HG03159 (cell line): ENCODE data around the gene KCTD17.
"Not testable (repeated sequence)": the region's sequence is repeated elsewhere in the genome, so short reads cannot be mapped to it uniquely, and the experiment has no call there.

Experiments used
- ATAC-seq: cut with Tn5 transposase; IDR thresholded peaks from one replicate; pipeline ENCODE4 v1.9.1; 2021; ENCODE audit warnings: mild to moderate bottlenecking, moderate library complexity; ENCODE audit not compliant: unreplicated experiment

KCTD17 gene

DNA sequence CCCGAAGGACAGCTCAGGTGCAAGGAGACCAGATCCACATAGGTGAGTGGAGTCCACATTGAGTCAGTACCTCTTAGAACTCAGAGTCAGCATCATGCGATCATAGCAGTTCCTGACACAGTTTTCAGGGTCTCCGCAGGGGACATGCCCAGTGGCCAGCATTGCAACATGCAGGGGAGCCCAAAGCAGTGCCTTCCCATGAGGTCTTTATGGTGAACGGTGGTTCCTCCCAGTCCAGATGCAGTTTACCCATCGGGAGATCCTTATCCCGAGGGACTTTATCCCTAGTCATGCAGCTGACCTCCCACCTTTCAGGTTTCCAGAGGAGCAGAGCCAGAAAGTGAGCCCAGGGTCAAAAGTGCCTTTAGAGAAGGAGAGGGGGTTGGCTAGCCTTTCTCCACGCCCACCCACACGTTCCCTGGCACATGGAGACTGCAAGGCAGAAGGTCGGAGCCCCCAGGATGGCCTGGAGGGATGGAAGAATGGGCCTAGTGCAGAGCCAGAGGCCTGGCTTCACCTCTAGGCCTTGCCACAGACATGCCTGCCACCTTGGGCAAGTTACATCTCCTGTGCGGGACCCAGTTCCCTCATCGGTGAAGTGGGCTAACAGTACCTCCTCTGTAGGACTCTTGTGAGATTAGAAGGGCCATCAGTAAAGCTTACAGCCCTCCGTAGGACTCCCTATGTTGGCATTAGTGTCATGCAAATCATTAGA is 6.4 kb downstream of the KCTD17 start:
- no peak for ATAC-seq

DNA sequence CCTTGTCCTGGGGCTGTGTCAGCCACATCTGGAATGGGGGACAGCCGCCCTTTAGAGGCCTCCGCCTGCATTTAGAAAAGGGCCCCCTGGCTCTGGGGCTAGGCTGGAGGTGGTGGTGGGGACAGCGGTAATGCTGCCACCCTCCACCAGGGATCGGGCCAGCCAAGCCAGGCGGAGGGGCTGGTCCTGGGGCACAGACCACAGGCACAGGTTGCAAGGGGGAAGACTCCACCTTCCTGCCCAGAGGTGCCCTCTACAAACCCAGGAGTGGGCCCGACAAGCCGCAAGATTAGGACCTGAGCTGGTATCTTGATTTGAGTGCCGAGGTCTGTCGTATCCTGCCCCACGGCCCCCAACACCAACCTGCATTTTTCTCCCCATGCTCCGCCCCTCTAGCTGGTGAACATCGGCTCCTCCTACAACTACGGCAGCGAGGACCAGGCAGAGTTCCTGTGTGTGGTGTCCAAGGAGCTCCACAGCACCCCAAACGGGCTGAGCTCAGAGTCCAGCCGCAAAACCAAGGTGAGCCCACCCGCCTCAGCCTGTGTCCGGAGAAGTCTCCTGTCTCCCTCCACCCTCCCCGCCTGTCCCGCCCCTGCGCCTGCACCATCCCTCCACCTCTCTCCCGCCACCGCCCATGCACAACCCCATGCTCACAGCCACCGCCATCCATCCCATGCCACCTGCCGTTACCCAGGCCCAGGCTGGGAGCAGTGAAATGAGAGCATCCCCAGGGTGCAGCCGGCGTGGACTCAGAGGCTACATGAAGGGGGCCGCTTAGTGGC is 7.6 kb downstream of the KCTD17 start:
- ATAC-seq, result no peak

DNA sequence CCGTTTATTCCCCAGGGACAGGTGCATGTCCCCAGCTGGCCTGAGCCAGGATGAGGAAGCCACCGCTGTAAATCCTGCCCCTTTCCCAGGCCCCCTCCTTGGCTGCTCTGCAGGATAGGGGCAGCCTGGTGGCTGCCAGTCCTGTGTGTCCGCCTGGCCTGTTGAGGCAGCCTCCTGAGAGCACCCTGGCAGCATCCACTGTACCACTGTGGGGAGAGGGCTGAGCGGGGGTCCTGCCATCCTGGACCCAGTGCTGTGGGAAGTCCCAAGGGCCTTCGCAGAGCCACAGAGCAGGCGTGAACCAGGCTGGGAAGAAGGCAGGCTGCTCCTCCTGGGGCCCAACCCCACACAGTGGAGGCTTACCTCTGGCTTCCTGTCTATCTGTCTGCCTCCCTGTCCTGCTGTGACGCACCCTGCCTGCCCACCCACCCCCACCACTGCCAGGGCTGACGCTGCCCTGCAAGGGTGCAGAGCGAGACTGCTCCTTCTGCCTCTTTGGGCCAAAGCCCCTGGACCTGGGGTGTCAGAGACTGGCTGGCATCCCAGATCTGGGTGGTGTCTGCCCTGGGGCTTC is 8.4 kb downstream of the KCTD17 start:
- no peak for ATAC-seq

DNA sequence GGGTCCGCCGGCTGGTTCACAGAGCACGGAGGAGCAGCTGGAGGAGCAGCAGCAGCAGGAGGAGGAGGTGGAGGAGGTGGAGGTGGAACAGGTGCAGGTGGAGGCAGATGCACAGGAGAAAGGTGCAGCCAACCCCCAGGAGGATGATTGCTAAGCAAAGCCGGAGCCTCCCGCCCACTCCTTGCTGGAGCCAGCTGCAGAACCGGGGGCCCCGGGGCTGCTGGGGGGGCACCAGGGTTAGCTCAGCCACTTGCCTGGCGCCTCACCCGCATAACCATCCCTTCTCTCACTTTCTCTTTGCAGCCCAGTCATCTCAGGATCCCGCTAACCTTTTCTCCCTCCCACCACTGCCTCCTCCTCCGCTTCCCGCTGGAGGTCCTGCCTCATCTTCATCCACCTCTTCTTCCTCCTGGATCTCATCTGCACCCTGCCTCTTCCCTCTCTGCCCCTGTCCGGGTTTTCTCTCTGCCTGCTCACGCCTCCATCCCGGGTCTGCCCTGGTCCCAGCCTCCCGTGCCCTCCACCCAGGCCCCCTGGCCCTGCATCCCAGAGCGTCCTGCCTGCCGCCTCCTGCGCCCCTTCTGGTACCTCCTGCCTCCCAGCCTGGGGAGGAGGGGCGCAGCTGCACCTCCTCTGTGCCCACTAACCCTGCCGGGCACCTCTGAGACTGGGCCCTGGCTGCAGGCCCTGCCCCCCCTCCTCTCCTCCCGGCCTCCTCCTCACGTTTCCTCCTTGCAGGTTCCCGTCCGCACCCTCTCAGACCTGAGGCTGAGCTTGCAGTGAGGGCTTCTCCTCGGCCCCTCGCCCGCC is 9.5 kb downstream of the KCTD17 start:
- ATAC-seq, result no peak

GRCh38 chr22:37061611-37062375 is 10.3 kb downstream of the KCTD17 start:
- ATAC-seq, result no peak

- ATAC-seq, result no peak
These were observed 10.8 kb downstream of the KCTD17 start for GRCh38 chr22:37062376-37062675.

DNA sequence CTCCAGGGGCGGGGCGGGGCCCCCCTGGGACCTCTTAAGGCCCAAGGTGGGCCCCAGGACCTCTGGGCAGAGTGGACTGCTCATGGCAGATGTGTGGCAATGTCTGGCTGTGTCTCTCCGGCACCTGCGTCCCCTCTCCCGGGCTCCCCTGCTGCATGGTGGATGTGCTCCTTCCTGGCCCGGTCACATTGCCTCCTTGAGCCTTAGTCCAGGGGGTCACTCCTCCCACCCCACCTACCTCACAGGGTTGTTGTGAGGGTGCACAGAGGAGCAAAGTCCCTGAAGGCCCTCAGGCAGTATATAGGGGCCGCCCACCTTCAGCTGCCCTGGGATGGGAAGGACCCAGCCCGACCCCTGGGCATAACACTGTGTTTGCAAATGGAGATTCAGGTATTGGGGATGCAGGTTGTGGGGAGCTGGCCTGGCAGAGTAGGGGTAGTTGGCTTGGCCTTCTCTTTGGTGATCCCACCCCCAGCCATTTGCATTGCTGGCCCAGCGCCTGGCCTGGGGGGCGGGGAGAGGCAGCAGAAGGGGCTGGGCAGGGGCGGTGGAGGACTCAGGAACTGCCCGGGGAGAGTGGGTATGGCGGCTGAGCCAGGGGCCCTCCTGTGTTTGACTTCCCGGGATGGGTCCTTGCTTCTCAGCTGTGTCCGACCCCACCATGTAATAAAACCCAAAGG is 11.3 kb downstream of the KCTD17 start:
- ATAC-seq, result no peak

GRCh38 chr22:37063431-37064420 is 12.2 kb downstream of the KCTD17 start:
- no peak for ATAC-seq

DNA sequence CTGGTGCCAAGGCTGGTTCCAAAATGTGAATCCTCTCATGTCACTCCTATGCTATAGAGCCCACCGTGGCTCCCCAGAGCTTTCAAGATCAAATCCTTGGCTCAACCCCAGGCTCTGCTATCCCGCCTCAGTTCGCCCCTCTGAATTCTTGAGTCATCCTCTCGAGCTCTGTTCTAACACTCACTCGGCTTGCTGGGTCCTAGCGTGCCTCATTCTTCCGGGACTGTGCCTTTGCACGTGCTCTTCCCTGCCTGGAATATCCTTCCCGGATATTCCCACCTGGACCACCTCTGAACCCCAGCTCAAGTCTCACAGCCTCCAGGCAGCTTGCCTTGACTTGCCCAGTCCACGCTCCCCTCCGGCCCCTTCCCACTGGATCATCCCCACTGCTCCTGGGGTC is 13.0 kb downstream of the KCTD17 start:
- no peak for ATAC-seq

- no peak for ATAC-seq
These were observed 13.6 kb downstream of the KCTD17 start for GRCh38 chr22:37065180-37065579.

GRCh38 chr22:37065961-37066360 is 14.4 kb downstream of the KCTD17 start:
- ATAC-seq, result no peak

DNA sequence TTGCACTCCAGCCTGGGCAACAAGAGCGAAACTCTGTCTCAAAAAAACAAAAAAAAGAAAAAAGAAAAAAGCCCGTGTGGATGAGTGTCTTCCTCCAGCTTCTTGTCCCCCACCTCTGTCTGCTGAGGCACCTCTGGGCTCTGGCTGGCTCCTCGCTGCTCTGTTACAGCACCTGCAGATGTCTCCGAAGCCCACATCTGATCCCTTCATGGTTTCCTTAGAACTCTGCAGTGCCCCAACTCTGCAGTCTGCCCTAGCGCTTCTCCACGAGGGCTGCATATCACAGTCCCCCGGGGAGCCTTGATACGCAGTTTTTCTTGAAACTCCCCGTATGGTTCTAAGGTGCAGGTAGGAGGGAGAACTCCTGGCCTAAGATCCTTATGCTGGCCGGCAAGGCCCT is 15.9 kb downstream of the KCTD17 start:
- no peak for ATAC-seq

GRCh38 chr22:37068859-37069258 is 17.3 kb downstream of the KCTD17 start:
- ATAC-seq, result no peak

DNA sequence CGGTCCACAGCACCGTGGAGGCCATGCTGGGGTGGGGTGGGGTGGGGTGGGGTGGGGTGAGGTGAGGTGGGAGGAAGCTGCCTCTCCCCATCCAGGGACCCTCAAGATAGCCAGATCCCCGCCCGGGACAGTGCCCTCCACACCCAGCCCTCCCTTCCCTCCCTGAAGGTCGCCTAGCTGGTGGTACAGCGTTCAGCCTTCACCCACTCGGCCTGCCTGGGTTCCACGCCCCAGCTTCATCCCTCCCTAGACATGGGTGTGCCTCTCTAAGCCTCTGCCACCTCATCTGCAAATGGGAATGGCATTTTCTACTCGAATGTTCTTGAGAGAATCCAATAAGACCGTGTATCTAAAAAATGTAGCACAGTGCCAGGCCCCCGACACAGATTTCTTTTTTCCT is 17.8 kb downstream of the KCTD17 start:
- no peak for ATAC-seq

- ATAC-seq, result no peak
These were observed 18.2 kb downstream of the KCTD17 start for GRCh38 chr22:37069719-37070118.

DNA sequence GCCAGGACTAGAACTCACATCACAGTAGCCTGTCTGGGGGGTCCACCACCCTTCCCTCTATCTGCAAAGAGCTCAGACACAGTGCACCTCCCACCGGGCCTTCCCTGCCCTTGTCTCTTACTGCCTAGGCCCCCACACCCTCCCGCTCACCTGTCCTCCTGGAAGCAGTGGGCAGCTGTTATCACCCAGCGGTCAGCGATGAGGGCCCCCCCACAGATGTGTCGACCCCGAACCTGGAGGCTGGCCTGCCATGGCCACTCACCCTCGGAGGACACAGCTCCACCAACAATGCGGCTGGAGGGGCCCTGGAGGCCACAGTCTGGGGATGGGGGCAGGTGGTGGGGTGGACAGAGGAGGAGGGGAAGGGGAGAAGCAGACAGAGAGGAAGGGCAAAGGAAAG is 18.8 kb downstream of the KCTD17 start:
- no peak for ATAC-seq

- no peak for ATAC-seq
These were observed 19.2 kb downstream of the KCTD17 start for GRCh38 chr22:37070744-37071143.

GRCh38 chr22:37071850-37072592 is 20.5 kb downstream of the KCTD17 start:
- ATAC-seq, result not testable (repeated sequence)
